GM13976 (cell line): ENCODE data around the gene PDCD6IP.

ENCODE experiments used
- DNase-seq: peaks from one replicate; pipeline ENCODE4 v3.0.0; 2012; ENCODE audit warnings: low spot score
- in situ Hi-C: fragments of 300-500 bp; cut with MboI; formaldehyde crosslinking; loops from one replicate; pipeline ENCODE4 v1.12.0; 2022; ENCODE audit warnings: low sequenced_read_pairs, mixed read lengths, inconsistent platforms; ENCODE audit not compliant: unreplicated experiment
- TF ChIP-seq, protein P1 (sequence below): IDR thresholded peaks from 2 replicates; pipeline ENCODE4 v1.5.1; 2012; ENCODE audit warnings: borderline replicate concordance, mild to moderate bottlenecking; ENCODE audit not compliant: insufficient read depth; ENCODE audit errors: extremely low read depth, missing control alignments, control extremely low read depth

The PDCD6IP gene

DNA sequence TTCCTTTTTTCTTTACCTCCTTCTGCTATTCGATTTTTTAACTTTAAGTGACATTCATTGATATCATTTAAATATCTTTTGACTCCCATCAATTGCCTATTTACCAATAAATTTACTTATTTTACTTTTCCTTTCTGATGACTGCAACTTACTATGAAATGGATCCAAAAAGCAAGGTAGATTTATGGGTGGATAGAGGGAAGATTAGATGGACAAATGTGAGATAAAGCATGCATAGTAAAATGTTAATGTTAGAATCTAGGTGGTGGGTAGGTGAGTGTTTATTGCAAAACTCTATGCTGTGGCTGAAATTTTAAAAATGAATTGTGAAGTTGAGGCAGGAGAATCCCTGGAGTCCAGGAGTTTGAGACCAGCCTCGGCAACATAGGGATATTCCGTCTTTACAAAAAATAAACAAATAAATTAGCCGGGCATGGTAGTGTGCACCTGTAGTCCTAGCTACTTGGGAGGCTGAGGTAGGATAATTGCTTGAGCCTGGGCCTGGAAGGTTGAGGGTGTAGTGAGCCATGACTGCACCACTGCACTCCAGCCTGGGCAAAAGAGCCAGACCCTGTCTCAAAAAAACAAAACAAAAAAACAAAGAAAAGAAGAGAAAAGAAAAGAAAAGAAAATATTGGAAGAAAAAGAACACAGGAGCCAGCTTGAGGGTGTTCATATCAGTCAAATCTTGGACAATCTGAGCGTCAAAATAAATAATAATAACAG lies 6.1 kb upstream of the PDCD6IP start:
- no peak for DNase-seq
- in situ Hi-C loops = no loop called here
- TF ChIP-seq, protein P1, sequence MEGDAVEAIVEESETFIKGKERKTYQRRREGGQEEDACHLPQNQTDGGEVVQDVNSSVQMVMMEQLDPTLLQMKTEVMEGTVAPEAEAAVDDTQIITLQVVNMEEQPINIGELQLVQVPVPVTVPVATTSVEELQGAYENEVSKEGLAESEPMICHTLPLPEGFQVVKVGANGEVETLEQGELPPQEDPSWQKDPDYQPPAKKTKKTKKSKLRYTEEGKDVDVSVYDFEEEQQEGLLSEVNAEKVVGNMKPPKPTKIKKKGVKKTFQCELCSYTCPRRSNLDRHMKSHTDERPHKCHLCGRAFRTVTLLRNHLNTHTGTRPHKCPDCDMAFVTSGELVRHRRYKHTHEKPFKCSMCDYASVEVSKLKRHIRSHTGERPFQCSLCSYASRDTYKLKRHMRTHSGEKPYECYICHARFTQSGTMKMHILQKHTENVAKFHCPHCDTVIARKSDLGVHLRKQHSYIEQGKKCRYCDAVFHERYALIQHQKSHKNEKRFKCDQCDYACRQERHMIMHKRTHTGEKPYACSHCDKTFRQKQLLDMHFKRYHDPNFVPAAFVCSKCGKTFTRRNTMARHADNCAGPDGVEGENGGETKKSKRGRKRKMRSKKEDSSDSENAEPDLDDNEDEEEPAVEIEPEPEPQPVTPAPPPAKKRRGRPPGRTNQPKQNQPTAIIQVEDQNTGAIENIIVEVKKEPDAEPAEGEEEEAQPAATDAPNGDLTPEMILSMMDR = no peak

DNA sequence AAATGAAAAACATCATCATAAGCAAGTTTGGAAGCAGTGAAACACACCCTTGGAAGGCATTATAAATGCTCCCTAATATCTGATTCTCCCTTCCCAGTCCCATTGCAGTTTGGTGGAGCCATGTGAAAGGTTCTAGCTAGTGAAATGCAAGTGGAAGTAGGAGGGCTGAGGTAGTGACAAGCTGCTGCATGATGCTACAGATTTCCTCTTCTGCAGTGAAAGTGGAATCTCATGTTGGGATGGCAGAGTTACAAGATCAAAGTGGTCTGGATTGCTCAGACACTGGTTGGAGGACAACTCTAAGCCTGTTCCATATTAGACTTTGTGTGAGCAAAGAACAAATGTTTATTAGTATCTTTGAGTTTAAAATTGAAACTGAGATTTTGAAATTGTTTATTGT lies 3.3 kb upstream of the PDCD6IP start:
- in situ Hi-C loops = no loop called here
- TF ChIP-seq, protein P1 = no peak
- no peak for DNase-seq

DNA sequence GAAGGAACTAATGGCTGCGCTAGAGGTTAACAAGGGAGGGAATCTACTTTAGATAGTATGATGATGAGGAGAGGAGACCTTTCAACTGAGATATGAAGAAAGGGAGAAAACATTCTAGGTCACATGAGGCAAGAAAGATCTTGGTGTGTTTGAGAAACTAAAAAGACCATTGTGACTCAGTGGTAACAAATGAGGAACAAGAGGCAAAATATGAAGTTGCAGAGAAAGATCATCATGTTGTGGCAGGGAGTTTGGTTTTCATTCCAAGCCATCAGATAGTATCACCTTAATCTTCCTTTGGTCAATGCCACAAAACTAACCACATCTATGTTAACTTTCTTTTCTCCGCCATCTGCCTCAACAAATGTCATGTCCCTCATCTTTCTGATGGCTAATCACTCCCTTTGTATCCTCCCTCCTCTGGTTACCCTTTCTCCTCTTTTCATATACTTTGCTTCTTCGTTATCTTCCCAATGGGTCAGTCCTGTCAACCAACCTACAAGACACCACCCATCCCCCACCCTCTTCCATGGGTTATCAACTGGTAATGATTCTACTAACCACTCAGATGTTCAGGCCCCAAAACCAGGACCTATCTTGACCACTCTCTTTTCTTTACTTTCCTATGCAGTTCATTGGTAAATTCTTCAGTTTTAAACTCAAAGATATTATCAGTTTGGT lies 2.4 kb upstream of the PDCD6IP start:
- TF ChIP-seq, protein P1 = no peak
- no peak for DNase-seq
- in situ Hi-C loops = no loop called here

DNA sequence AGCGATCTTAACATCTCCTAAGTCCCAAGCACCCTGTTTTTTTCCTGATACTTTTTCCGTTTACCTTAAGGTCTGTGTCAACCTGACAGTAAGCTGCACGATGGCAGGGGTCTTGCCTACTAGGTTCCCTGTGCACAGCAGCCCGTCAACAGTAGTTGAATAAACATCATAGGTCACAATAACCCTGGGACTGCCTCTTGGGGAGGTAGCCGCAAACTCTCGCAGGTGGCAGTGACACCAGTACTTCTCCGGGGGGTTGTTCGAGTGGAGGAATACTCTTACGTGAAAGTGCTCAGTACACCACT lies 365 bp upstream of the PDCD6IP start:
- TF ChIP-seq, protein P1 = no peak
- no peak for DNase-seq
- in situ Hi-C loops = no loop called here

DNA sequence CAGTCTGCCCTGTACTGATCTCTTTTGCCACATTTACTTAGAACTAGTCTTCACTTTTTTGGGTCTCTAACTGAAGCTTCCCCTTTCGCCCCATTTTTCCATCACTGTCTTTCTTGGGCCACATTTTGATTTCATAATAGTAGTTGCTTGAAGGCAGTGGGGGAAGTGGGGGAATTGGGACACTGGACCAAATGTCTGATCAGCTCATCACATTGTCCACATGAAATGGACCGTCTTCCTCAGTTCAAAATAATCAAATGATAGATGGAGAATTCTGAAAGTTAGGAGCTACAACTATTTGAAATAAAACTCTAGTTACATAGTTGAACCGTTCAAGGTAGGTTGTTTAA lies 747 bp downstream of the PDCD6IP start:
- DNase-seq = no peak
- TF ChIP-seq, protein P1 = no peak
- in situ Hi-C loops = no loop called here

DNA sequence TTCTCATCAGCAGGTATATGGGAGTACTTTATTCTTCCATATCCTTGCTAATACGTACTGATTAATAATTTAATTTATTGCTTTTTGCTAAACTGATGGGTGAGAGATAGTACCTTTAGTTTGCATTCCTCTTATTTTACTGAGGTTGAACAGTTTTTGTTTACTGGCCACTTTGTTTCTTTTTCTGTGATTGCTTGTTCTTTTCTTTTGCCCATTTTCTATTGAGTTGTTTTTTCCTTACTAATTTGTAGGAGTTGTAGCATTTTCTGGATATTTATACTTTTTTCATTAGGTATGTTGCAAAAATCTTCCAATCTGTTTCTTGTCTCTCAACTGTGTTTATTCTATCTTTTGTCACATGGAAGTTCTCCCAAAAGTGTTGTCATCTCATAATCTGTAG lies 4.8 kb downstream of the PDCD6IP start:
- TF ChIP-seq, protein P1 = no peak
- no peak for DNase-seq
- in situ Hi-C loops = no loop called here

DNA sequence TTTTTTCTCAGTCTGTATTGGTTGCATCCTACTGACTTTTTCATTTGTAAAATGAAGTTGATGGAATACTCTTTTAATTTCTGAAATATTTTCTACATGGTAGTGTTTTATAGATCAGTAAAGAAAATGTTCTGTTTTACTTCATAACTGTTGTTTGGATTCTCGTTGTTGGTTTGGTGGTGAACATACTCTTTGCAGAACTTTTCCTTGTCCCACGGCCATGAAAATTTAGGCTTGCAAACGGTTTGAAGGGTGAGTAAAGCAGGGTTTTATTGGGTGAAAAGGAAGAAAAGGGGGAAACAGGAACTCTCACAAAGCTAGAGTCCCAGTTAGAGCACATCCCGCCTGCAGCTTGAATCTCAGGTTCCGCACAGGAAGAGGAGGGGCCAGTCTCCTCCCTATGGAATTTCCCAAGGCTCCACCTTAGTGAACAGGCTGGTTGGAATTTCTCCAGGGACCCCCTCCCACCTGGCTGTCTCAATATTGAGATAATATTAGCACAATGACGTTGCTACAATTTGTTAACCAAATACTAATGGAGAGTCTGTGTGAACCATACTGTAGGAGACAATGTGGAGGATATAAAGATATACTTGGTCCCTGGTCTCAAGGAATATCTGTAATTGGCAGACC lies 5.6 kb downstream of the PDCD6IP start:
- in situ Hi-C loops = no loop called here
- TF ChIP-seq, protein P1 = no peak
- no peak for DNase-seq
